PC-3 (cell line): Measurements from ENCODE around the gene IL11RA. TPM values are rescaled to one million over a fixed set of nuclear protein-coding genes. Genes with fewer than 3 reads are reported as not detected.

Experiments
- ATAC-seq: fragments of 200-7000 bp; cut with Tn5 transposase; 2 replicates; pipeline ENCODE4 v1.9.1; 2020; ENCODE audit warnings: mild to moderate bottlenecking, moderate library complexity
- BruUV-seq: library from RNA; stranded (reverse); fragments of 400-500 nt; replicated peaks from 2 replicates; lab custom pipeline; 2021; lab: Mats Ljungman, UMichigan
- CTCF ChIA-PET: fragments of 300-600 bp; sonication (Branson Sonifier 250); formaldehyde crosslinking; loops from one replicate; lab custom pipeline; 2022; ENCODE audit warnings: antibody characterized with exemption; lab: Charles Lee
- POLR2A ChIA-PET: fragments of 300-600 bp; sonication (Branson Sonifier 250); formaldehyde crosslinking; loops from one replicate; lab custom pipeline; 2022; ENCODE audit warnings: antibody characterized with exemption; ENCODE audit not compliant: unreplicated experiment; lab: Charles Lee
- DNase-seq: peaks from one replicate; pipeline ENCODE4 v3.0.0-alpha.2; 2015
- H2AFZ ChIP-seq: fragments of 300-600 bp; sonication (generic); 2 replicates; pipeline ENCODE4 v1.6.0; 2016; ENCODE audit warnings: antibody characterized with exemption, low read length
- H3F3A ChIP-seq: fragments of 300-600 bp; sonication (generic); one replicate; pipeline ENCODE4 v1.6.0; 2017; ENCODE audit warnings: antibody characterized with exemption, low read length, control low read depth, mild to moderate bottlenecking; ENCODE audit not compliant: unreplicated experiment
- H3K27ac ChIP-seq: fragments of 300-600 bp; sonication (generic); 2 replicates; pipeline ENCODE4 v1.5.1; 2016; ENCODE audit warnings: mild to moderate bottlenecking, low read length
- H3K27me3 ChIP-seq: fragments of 300-600 bp; sonication (generic); 2 replicates; pipeline ENCODE4 v1.6.1; 2016; ENCODE audit warnings: low read length, mixed read lengths
- H3K36me3 ChIP-seq: fragments of 300-600 bp; sonication (generic); 2 replicates; pipeline ENCODE4 v1.6.1; 2016; ENCODE audit warnings: low read depth, mixed run types, low read length, mixed read lengths
- H3K4me1 ChIP-seq: fragments of 300-600 bp; sonication (generic); 2 replicates; pipeline ENCODE4 v1.5.1; 2016; ENCODE audit warnings: low read length; ENCODE audit not compliant: insufficient read depth
- H3K4me2 ChIP-seq: fragments of 300-600 bp; sonication (generic); 2 replicates; pipeline ENCODE4 v1.6.0; 2016; ENCODE audit warnings: low read length
- H3K4me3 ChIP-seq: fragments of 300-600 bp; sonication (generic); 2 replicates; pipeline ENCODE4 v1.5.1; 2016; ENCODE audit warnings: mild to moderate bottlenecking, low read length, mixed read lengths
- H3K79me2 ChIP-seq: fragments of 300-600 bp; sonication (generic); 2 replicates; pipeline ENCODE4 v1.6.1; 2017; ENCODE audit warnings: low read length, mixed read lengths
- H3K9ac ChIP-seq: fragments of 300-600 bp; sonication (generic); 2 replicates; pipeline ENCODE4 v1.6.0; 2016; ENCODE audit warnings: mild to moderate bottlenecking, low read length
- H3K9me2 ChIP-seq: fragments of 300-600 bp; sonication (generic); replicated peaks from 2 replicates; pipeline ENCODE4 v1.6.1; 2016; ENCODE audit warnings: mixed run types, low read length, mixed read lengths
- H3K9me3 ChIP-seq: fragments of 300-600 bp; sonication (generic); 2 replicates; pipeline ENCODE4 v1.6.1; 2016; ENCODE audit warnings: low read length, mixed read lengths
- H4K20me1 ChIP-seq: fragments of 300-600 bp; sonication (generic); 2 replicates; pipeline ENCODE4 v1.6.1; 2016; ENCODE audit warnings: low read length, mixed read lengths
- CTCF ChIP-seq: fragments of 300-600 bp; sonication (generic); conservative IDR thresholded peaks from 2 replicates; pipeline ENCODE4 v1.5.1; 2017; ENCODE audit warnings: antibody characterized with exemption, low read depth, mild to moderate bottlenecking, low read length
- EZH2 ChIP-seq: fragments of 300-600 bp; sonication (generic); IDR thresholded peaks from one replicate; pipeline ENCODE4 v1.6.1; 2017; ENCODE audit warnings: antibody characterized with exemption, mild to moderate bottlenecking, low read length; ENCODE audit not compliant: unreplicated experiment
- EZH2phosphoT487 ChIP-seq: fragments of 300-600 bp; sonication (generic); IDR thresholded peaks from 2 replicates; pipeline ENCODE4 v1.6.1; 2018; ENCODE audit warnings: mild to moderate bottlenecking, antibody characterized with exemption, low read length, borderline replicate concordance
- intact Hi-C: fragments of 100-400 bp; cut with micrococcal nuclease; formaldehyde crosslinking; loops from 2 replicates; pipeline ENCODE4 v1.9.0; 2023
- total RNA-seq: library from RNA; depleted of rRNA; stranded (reverse); fragments of >200 nt; gene quantifications from 2 replicates; pipeline ENCODE4 v1.2.3, GENCODE V29; 2014

IL11RA gene
- total RNA-seq, 1 experiment from 2014 or later = 8.3 TPM

- Histone ChIP-seq H3K27me3 (no peaks in the 10 kb centered on the region), H4K20me1 (no peaks in the 10 kb centered on the region), H3K4me3 (peak overlapping the region; percentile 61; the same call in 1 of the 2 replicates), H3K9ac (peak overlapping the region; percentile 18; the same call in 1 of the 2 replicates), H3K4me1 (peaks cover 23% of the 10 kb centered on the region; the same call in 1 of the 2 replicates), H3K9me3 (no peaks in the 10 kb centered on the region), H2AFZ (peak overlapping the region; percentile 78), H3K36me3 (no peaks in the 10 kb centered on the region), H3K4me2 (peak overlapping the region; percentile 89), H3K27ac (peak overlapping the region; percentile 29; the same call in 1 of the 2 replicates), H3F3A (no peaks in the 10 kb centered on the region), H3K79me2 (peaks cover 10% of the 10 kb centered on the region; the same call in 1 of the 2 replicates), H3K9me2 (no peaks in the 10 kb centered on the region)
- no peak for ATAC-seq
- no peak for DNase-seq
- ChIA-PET CTCF (no interaction called here), POLR2A (interaction anchor here (1.0 kb wide), 1 partner anchor 14 kb away, joined by 5 read pairs; no protein-coding TSS in a partner anchor)
- intact Hi-C loops = no loop called here
- BruUV-seq = TSS peak; percentile 97
- no peak for TF ChIP-seq EZH2phosphoT487
These were observed 664 bp upstream of the IL11RA start for GRCh38 chr9:34651321-34651720.

- peak overlapping the region; percentile 61 for H3K4me3 ChIP-seq
- no peaks in the 10 kb centered on the region for H3F3A ChIP-seq
- no peaks in the 10 kb centered on the region for H3K36me3 ChIP-seq
- H3K4me2 ChIP-seq = peak overlapping the region; percentile 89
- peak overlapping the region; percentile 18; the same call in 1 of the 2 replicates for H3K9ac ChIP-seq
- ChIA-PET CTCF (no interaction called here), POLR2A (no interaction called here)
- intact Hi-C loops = no loop called here
- H3K27ac ChIP-seq = no peak overlapping the region
- H3K9me3 ChIP-seq = no peaks in the 10 kb centered on the region
- ATAC-seq (no peak), DNase-seq (no peak)
- H3K4me1 ChIP-seq = peaks cover 16% of the 10 kb centered on the region; the same call in 1 of the 2 replicates
- H2AFZ ChIP-seq = peak overlapping the region; percentile 78
- no TSS peak for BruUV-seq
- H3K9me2 ChIP-seq = no peaks in the 10 kb centered on the region
- TF ChIP-seq CTCF = no peak
- no peak for TF ChIP-seq EZH2
- TF ChIP-seq EZH2phosphoT487 = no peak
- no peaks in the 10 kb centered on the region for H3K27me3 ChIP-seq
- H3K79me2 ChIP-seq = peaks cover 1% of the 10 kb centered on the region; the same call in 1 of the 2 replicates
- H4K20me1 ChIP-seq = no peaks in the 10 kb centered on the region
These were observed 616 bp downstream of the IL11RA start for GRCh38 chr9:34652602-34653000.

- Histone ChIP-seq H3K79me2 (no peaks in the 10 kb centered on the region), H2AFZ (no peak overlapping the region), H4K20me1 (no peaks in the 10 kb centered on the region), H3K27ac (no peak overlapping the region), H3K4me2 (peak overlapping the region; percentile 89; the same call in 1 of the 2 replicates), H3K9me2 (no peaks in the 10 kb centered on the region), H3K4me1 (peaks cover 15% of the 10 kb centered on the region; the same call in 1 of the 2 replicates), H3K9ac (no peak overlapping the region), H3K27me3 (no peaks in the 10 kb centered on the region), H3K9me3 (no peaks in the 10 kb centered on the region), H3F3A (no peaks in the 10 kb centered on the region), H3K36me3 (no peaks in the 10 kb centered on the region), H3K4me3 (no peak overlapping the region)
- TF ChIP-seq EZH2 (no peak), EZH2phosphoT487 (no peak), CTCF (no peak)
- BruUV-seq = no TSS peak
- CTCF ChIA-PET = no interaction called here
- DNase-seq (no peak), ATAC-seq (no peak)
- intact Hi-C loops = no loop called here
- POLR2A ChIA-PET = no interaction called here
These were observed 1.4 kb downstream of the IL11RA start for GRCh38 chr9:34653151-34654072.
